OCI-LY7 (cell line): ENCODE measurements around the gene EPHB4.

Source experiments
- CTCF ChIP-seq: fragments of 200-600 bp; sonication (generic); conservative IDR thresholded peaks from 2 replicates; pipeline ENCODE4 v1.5.1; 2014; ENCODE audit warnings: mild to moderate bottlenecking, antibody characterized with exemption, low read length, moderate library complexity, mixed read lengths
- EZH2phosphoT487 ChIP-seq: fragments of 200-600 bp; sonication (generic); IDR thresholded peaks from 2 replicates; pipeline ENCODE4 v1.6.1; 2018; ENCODE audit warnings: low read depth, borderline replicate concordance, mild to moderate bottlenecking, mixed run types, antibody characterized with exemption, low read length, moderate library complexity, mixed read lengths

- TF ChIP-seq CTCF (no peak), EZH2phosphoT487 (no peak)
These were observed 53.8 kb downstream of the EPHB4 start for GRCh38 chr7:100773491-100773890.
